Ishikawa (cell line): Measurements from ENCODE around the gene ZBTB14.

Experiments
- CEBPB ChIP-seq: IDR thresholded peaks from 2 replicates; pipeline ENCODE4 v1.6.1; 2012
- CREB1 ChIP-seq: IDR thresholded peaks from 2 replicates; pipeline ENCODE4 v1.6.1; 2012; ENCODE audit warnings: low read depth
- EGR1 ChIP-seq: IDR thresholded peaks from 2 replicates; pipeline ENCODE4 v1.6.1; 2012
- EP300 ChIP-seq: IDR thresholded peaks from 2 replicates; pipeline ENCODE4 v1.6.1; 2012; ENCODE audit warnings: borderline replicate concordance
- FOXM1 ChIP-seq: IDR thresholded peaks from 2 replicates; pipeline ENCODE4 v1.6.1; 2012; ENCODE audit warnings: low read depth, borderline replicate concordance
- NFIC ChIP-seq: IDR thresholded peaks from 2 replicates; pipeline ENCODE4 v1.6.1; 2012
- RAD21 ChIP-seq: IDR thresholded peaks from 2 replicates; pipeline ENCODE4 v1.6.1; 2012; ENCODE audit warnings: low read depth
- REST ChIP-seq: IDR thresholded peaks from 2 replicates; pipeline ENCODE4 v1.6.1; 2012; ENCODE audit warnings: low read depth, mild to moderate bottlenecking
- TAF1 ChIP-seq: IDR thresholded peaks from 2 replicates; pipeline ENCODE4 v1.6.1; 2012; ENCODE audit warnings: low read depth, mild to moderate bottlenecking
- TCF12 ChIP-seq: IDR thresholded peaks from 2 replicates; pipeline ENCODE4 v1.6.1; 2012; ENCODE audit warnings: low read depth
- TEAD4 ChIP-seq: IDR thresholded peaks from 2 replicates; pipeline ENCODE4 v1.6.1; 2012
- USF1 ChIP-seq: IDR thresholded peaks from 2 replicates; pipeline ENCODE4 v1.6.1; 2012
- YY1 ChIP-seq: IDR thresholded peaks from 2 replicates; pipeline ENCODE4 v1.6.1; 2012; ENCODE audit warnings: low read depth
- ZBTB7A ChIP-seq: IDR thresholded peaks from 2 replicates; pipeline ENCODE4 v1.6.1; 2012; ENCODE audit warnings: low read depth
- TF ChIP-seq, protein P1 (sequence below): IDR thresholded peaks from 2 replicates; pipeline ENCODE4 v1.6.1; 2012

ZBTB14 gene

DNA sequence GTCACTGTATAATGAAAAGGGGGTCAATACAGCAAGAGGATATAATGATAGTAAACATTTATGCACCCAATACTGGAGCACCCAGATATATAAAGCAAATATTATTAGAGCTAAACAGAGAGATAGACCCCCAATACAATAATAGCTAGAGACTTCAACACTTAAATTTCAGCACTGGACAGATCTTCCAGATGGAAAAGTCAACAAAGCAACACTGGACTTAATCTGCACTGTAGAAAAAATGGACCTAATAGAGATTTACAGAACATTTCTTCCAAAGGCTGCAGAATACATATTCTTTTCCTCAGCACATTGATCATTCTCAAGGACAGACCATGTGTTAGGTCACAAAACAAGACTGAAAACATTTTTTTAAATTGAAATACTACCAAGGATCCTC lies 26.7 kb downstream of the ZBTB14 start:
- TF ChIP-seq RAD21 (no peak), USF1 (no peak), REST (peak; percentile 60; the same call in 1 of the 2 replicates)

DNA sequence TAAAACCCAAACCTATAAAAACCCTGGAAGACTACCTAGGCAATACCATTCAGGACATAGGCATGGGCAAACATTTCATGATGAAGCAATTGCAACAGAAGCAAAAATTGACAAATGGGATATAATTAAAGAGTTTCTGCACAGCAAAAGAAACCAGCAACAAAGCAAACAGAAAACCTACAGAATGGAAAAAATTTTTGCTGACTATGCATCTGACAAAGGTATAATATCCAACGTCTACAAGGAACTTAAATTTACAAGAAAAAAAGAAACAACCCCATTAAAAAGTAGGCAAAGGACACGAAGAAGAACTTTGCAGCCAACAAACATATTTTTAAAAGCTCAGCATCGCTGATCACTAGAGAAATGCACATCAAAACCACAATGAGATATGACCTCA lies 28.8 kb downstream of the ZBTB14 start:
- TF ChIP-seq YY1 (no peak), CEBPB (no peak), TEAD4 (no peak), TCF12 (no peak), EP300 (no peak), REST (no peak), FOXM1 (no peak), TAF1 (no peak), CREB1 (no peak), RAD21 (no peak)

- TF ChIP-seq REST (no peak), TAF1 (no peak), CREB1 (no peak), ZBTB7A (no peak), USF1 (no peak), EGR1 (no peak), TCF12 (no peak), NFIC (no peak), YY1 (no peak), RAD21 (no peak), EP300 (no peak), CEBPB (no peak), FOXM1 (no peak), TEAD4 (no peak)
- TF ChIP-seq, protein P1, sequence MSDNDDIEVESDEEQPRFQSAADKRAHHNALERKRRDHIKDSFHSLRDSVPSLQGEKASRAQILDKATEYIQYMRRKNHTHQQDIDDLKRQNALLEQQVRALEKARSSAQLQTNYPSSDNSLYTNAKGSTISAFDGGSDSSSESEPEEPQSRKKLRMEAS = no peak
Measured at GRCh38 chr18:5253910-5254309, 41.6 kb downstream of the ZBTB14 start.

GRCh38 chr18:5251117-5251516 lies 44.4 kb downstream of the ZBTB14 start:
- no peak for TF ChIP-seq TEAD4
- no peak for TF ChIP-seq CREB1
- no peak for TF ChIP-seq EGR1
- no peak for TF ChIP-seq TCF12
- TF ChIP-seq TAF1 = no peak
- no peak for TF ChIP-seq REST
- no peak for TF ChIP-seq USF1
- no peak for TF ChIP-seq ZBTB7A
- TF ChIP-seq FOXM1 = no peak
- TF ChIP-seq YY1 = no peak
- no peak for TF ChIP-seq NFIC
